ENCODE measurements around the gene KANSL1. TPM values are rescaled to one million over a fixed set of nuclear protein-coding genes. Genes with fewer than 3 reads are reported as not detected.

KANSL1 gene
- total and polyA plus RNA-seq, 4 donors = 16.2 to 189 (median 47.4) TPM

GRCh38 chr17:46129302-46129701 is 63.9 kb downstream of the KANSL1 start:
- Histone ChIP-seq H3K27me3 (ENCODE audit: control insufficient read depth in 3 of 3, insufficient read depth in 3 of 3, low read length in 2 of 3) (no peaks in the 10 kb centered on the region), H3K36me3 (ENCODE audit: control insufficient read depth in 4 of 4, insufficient read depth in 4 of 4, low read length in 4 of 4) (peaks cover 0 to 2% (median 0%) of the 10 kb centered on the region in 4 donors), H3K4me1 (ENCODE audit: control insufficient read depth in 5 of 5, insufficient read depth in 5 of 5, low read length in 5 of 5) (peaks cover 4 to 50% (median 8%) of the 10 kb centered on the region in 5 donors), H3K27ac (ENCODE audit: low read depth in 1 of 2, low read length in 1 of 2) (no peak overlapping the region), H3K4me3 (no peak overlapping the region), H3K9me3 (ENCODE audit: control insufficient read depth in 4 of 4, insufficient read depth in 3 of 4, low read length in 3 of 4) (no peaks in the 10 kb centered on the region), H3K9ac (ENCODE audit: insufficient read depth in 1 of 2, low read length in 2 of 2) (no peak overlapping the region)
- DNase-seq = no peak
- WGBS, 2 donors = 69 to 71% methylated on average over 2 of the region's 2 CpGs
- no peak for ATAC-seq (ENCODE audit: insufficient read depth, low FRiP score)
- no peak for TF ChIP-seq CTCF (IDR thresholded peaks at IDR 0.05; ENCODE audit: control extremely low read depth, extremely low read depth)

DNA sequence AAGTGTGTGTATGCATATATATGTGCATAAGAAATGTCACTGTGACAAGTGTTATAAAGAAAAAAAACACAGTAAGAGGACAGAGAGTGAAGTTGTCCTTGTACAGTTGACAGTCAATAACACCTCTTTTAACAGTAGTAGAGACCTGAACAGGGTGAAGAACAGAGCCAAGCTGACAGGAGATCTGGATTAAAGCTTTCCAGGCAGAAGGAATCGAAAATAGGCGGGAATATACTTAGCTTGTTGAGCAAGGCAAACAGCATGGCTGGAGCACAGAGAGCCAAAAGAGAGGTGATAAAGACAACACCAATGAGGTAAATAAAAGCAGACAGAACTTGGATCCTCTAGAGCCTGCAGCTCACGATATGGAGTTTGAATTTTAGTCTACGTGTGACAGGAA is 64.8 kb downstream of the KANSL1 start:
- no peak for DNase-seq
- no peak for TF ChIP-seq CTCF (IDR thresholded peaks at IDR 0.05; ENCODE audit: control extremely low read depth, extremely low read depth)
- peaks cover 0 to 2% (median 0%) of the 10 kb centered on the region in 4 donors for H3K36me3 ChIP-seq (ENCODE audit: control insufficient read depth in 4 of 4, insufficient read depth in 4 of 4, low read length in 4 of 4)
- WGBS, 2 donors = 77 to 79% methylated on average over 4 of the region's 4 CpGs
- H3K4me1 ChIP-seq (ENCODE audit: control insufficient read depth in 5 of 5, insufficient read depth in 5 of 5, low read length in 5 of 5) = peaks cover 4 to 51% (median 8%) of the 10 kb centered on the region in 5 donors
- H3K27ac ChIP-seq (ENCODE audit: low read depth in 1 of 2, low read length in 1 of 2) = peak overlapping the region in 1 of 2 donors; percentile 57
- H3K27me3 ChIP-seq (ENCODE audit: control insufficient read depth in 3 of 3, insufficient read depth in 3 of 3, low read length in 2 of 3) = no peaks in the 10 kb centered on the region
- no peaks in the 10 kb centered on the region for H3K9me3 ChIP-seq (ENCODE audit: control insufficient read depth in 4 of 4, insufficient read depth in 3 of 4, low read length in 3 of 4)
- H3K9ac ChIP-seq (ENCODE audit: insufficient read depth in 1 of 2, low read length in 2 of 2) = no peak overlapping the region
- no peak for ATAC-seq (ENCODE audit: insufficient read depth, low FRiP score)
- H3K4me3 ChIP-seq = no peak overlapping the region

DNA sequence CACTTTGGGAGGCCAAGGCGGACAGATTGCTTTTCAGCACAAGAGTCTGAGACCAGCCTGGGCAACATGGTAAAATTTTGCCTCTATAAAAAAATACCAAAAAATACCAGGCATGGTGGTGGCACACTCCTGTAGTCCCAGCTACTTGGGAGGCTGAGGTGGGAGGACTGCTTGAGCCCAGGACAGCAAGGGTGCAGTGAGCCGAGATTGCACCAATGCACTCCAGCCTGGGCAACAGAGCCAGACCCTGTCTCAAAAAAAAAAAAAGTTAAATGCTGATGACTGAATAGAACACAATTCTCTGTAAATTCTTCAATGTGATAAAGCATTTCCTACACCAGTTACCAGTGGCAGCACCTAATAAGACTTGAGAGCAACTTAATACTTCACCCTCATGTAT is 65.7 kb downstream of the KANSL1 start:
- no peak overlapping the region for H3K27ac ChIP-seq (ENCODE audit: low read depth in 1 of 2, low read length in 1 of 2)
- DNase-seq = no peak
- peaks cover 6 to 54% (median 7%) of the 10 kb centered on the region in 5 donors for H3K4me1 ChIP-seq (ENCODE audit: control insufficient read depth in 5 of 5, insufficient read depth in 5 of 5, low read length in 5 of 5)
- WGBS, 2 donors = 98% methylated on average over 2 of the region's 2 CpGs
- H3K27me3 ChIP-seq (ENCODE audit: control insufficient read depth in 3 of 3, insufficient read depth in 3 of 3, low read length in 2 of 3) = no peaks in the 10 kb centered on the region
- TF ChIP-seq CTCF (IDR thresholded peaks at IDR 0.05; ENCODE audit: control extremely low read depth, extremely low read depth) = no peak
- H3K4me3 ChIP-seq = no peak overlapping the region
- ATAC-seq (ENCODE audit: insufficient read depth, low FRiP score) = no peak
- no peak overlapping the region for H3K9ac ChIP-seq (ENCODE audit: insufficient read depth in 1 of 2, low read length in 2 of 2)
- H3K9me3 ChIP-seq (ENCODE audit: control insufficient read depth in 4 of 4, insufficient read depth in 3 of 4, low read length in 3 of 4) = no peaks in the 10 kb centered on the region
- peaks cover 0 to 1% (median 0%) of the 10 kb centered on the region in 4 donors for H3K36me3 ChIP-seq (ENCODE audit: control insufficient read depth in 4 of 4, insufficient read depth in 4 of 4, low read length in 4 of 4)

- DNase-seq = no peak
Measured at GRCh38 chr17:46126840-46127239, 66.4 kb downstream of the KANSL1 start.

More at GRCh38 chr17:46126840-46127239, 66.4 kb downstream of the KANSL1 start:
- Histone ChIP-seq H3K4me1 (ENCODE audit: control insufficient read depth in 5 of 5, insufficient read depth in 5 of 5, low read length in 5 of 5) (peaks cover 7 to 56% (median 9%) of the 10 kb centered on the region in 5 donors), H3K9me3 (ENCODE audit: control insufficient read depth in 4 of 4, insufficient read depth in 3 of 4, low read length in 3 of 4) (no peaks in the 10 kb centered on the region), H3K4me3 (no peak overlapping the region), H3K27me3 (ENCODE audit: control insufficient read depth in 3 of 3, insufficient read depth in 3 of 3, low read length in 2 of 3) (no peaks in the 10 kb centered on the region), H3K9ac (ENCODE audit: insufficient read depth in 1 of 2, low read length in 2 of 2) (no peak overlapping the region), H3K36me3 (ENCODE audit: control insufficient read depth in 4 of 4, insufficient read depth in 4 of 4, low read length in 4 of 4) (no peaks in the 10 kb centered on the region), H3K27ac (ENCODE audit: low read depth in 1 of 2, low read length in 1 of 2) (no peak overlapping the region)
- 93 to 98% methylated on average over 1 of the region's 1 CpG for WGBS, 2 donors
- ATAC-seq (ENCODE audit: insufficient read depth, low FRiP score) = no peak
- no peak for TF ChIP-seq CTCF (IDR thresholded peaks at IDR 0.05; ENCODE audit: control extremely low read depth, extremely low read depth)
